NCI-H510A treated with DMSO at 0.1 percent for 48 hours (cell line): ENCODE data around the gene TNFAIP8.
"Not testable (repeated sequence)": the region's sequence is repeated elsewhere in the genome, so short reads cannot be mapped to it uniquely, and the experiment has no call there.

Source experiments
- DNase-seq: peaks from one replicate; lab custom pipeline; 2025; lab: John Stamatoyannopoulos, UW

Gene TNFAIP8

DNA sequence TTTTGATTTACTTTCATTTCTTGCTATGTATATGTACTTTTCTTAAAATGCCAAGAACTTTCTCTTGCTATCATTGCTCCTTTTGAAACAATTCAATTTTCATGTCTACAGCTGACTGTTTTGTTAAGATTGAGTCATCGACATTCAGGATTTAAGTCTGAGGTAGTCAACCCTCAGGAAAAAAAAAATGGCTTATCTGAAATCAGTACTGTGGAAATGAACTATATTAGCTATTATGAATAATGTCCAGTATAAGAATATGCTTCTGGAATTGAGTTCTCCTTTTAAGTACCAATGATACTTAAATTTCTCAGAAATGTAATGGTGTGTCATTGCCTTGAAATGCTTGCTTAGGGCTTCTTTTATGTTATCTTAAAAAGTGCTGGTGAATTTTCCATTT is 37.9 kb downstream of the TNFAIP8 start:
- DNase-seq: no peak

GRCh38 chr5:119395080-119395836 is 39.4 kb downstream of the TNFAIP8 start:
- DNase-seq: no peak

DNA sequence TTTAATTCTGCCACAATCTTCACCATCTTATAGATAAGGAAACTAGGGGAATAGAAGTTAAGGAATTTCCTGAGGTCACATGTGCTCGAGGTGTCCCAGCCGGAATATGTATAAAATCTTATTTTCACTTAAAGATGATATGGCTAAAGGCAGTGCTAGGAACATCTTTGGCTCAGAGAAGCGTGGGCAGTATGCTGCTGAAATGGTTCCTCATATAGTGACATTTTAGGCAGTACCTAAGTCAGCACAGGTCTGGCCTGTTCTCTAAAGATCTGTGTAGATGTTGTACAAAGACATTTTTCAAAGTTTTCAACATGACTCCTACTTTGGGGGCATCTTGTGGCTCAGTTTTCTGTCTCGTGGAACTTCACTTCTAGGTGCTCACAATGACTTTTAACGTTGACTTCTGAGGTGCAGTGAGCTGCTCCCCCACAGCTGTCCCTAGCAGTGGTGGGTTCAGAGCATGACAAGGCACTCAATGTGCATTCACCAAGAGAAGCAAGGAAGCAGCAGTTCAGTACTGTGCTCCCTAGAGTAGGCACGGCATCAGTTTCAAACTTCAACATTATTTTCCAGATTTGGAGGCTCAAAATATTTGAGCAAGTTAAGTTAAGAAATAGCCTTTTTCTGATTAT is 40.3 kb downstream of the TNFAIP8 start:
- no peak for DNase-seq

GRCh38 chr5:119397518-119398380 is 41.9 kb downstream of the TNFAIP8 start:
- DNase-seq: no peak

- no peak for DNase-seq
Measured at GRCh38 chr5:119398727-119399466, 43.1 kb downstream of the TNFAIP8 start.

GRCh38 chr5:119400245-119400644 is 44.4 kb downstream of the TNFAIP8 start:
- peak; percentile 5 for DNase-seq

- no peak for DNase-seq
Measured at GRCh38 chr5:119402081-119402480, 46.3 kb downstream of the TNFAIP8 start.

GRCh38 chr5:119402555-119402954 is 46.7 kb downstream of the TNFAIP8 start:
- DNase-seq: no peak

DNA sequence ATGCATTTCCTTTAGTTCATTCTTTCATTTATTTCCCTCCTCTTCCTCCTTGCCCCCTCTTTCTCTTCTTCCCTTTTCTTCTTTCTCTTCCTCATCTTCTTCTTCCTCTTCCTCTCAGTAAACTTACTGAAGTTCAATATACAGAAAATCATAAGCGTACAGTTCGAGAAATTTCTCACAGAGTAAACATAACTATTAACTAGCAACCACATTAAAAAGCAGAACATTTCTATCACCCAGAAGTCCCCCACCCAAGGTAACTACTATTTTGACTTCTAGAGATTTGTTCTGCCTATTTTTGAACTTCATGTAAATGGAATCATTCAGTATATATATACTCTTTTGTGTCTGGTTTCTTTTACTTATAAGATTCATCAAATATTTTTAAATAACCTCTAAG is 48.2 kb downstream of the TNFAIP8 start:
- DNase-seq: no peak

- no peak for DNase-seq
Measured at GRCh38 chr5:119405419-119405818, 49.6 kb downstream of the TNFAIP8 start.

DNA sequence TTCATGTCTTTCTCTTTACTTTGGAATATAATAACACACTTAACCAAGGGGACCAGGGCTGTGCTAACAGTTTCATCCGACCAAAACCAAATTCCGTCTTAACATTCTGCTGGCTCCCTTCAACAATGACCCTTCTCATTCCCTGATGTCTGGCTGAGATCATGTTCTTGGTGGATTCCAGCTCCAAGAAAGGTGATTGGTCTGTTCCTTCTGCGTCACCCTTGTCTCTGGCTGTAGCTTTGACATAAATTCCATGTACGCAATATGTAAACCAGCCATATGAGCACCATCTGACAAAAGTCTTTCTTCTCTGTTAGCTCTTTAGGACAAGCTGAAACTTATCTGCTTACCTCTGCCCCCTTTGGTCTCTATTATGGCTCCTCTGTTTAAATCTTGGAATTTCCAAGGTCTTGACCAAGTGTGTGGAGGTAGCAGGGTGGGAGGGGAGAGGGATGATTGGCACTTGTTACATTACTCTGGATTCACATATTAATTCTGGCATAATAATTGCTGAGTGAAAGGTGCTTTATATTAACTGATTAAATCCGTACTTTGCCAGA is 50.8 kb downstream of the TNFAIP8 start:
- no peak for DNase-seq

GRCh38 chr5:119409235-119409815 is 53.5 kb downstream of the TNFAIP8 start:
- no peak for DNase-seq

DNA sequence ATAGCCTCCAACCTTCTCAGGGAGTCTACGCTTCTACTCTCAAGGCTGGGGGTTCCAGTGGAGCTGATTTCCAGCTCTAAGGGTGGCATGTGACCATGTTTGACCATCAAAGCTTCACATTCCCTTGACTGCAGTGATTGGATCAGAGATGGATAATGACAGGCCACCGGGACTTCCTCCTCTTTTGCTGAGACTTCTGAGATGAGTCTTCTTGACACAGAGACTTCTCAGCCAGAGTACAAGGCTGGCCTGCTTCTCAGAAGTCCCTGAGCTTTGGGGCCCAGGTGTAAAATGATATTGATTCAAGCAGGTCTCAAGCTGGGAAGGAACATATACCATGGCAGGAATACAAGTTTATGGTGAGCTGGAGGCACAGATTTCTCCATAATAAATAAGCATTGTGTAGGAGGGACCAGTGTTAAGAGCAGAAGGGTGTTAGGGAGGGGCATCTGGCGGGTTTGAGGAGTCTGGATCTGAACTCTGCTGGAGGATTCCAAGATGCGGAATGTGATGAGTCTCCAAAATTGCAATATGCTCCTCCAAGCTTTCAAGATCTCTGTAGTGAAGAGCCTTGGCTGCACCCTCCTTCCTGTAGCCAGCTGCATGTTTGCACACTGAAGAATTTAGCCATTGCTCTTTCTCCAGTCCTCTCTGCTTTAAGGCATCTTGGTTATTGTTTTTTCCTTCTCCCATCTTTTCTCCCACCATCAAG is 54.8 kb downstream of the TNFAIP8 start:
- no peak for DNase-seq

GRCh38 chr5:119411361-119412278 is 55.8 kb downstream of the TNFAIP8 start:
- peak; percentile 71 for DNase-seq

GRCh38 chr5:119412279-119413227 is 56.7 kb downstream of the TNFAIP8 start:
- DNase-seq: no peak

- not testable (repeated sequence) for DNase-seq
Measured at GRCh38 chr5:119414124-119414734, 58.4 kb downstream of the TNFAIP8 start.

- DNase-seq: no peak
Measured at GRCh38 chr5:119417891-119418605, 62.2 kb downstream of the TNFAIP8 start.
